ENCODE measurements around the gene LMF1. TPM values are rescaled to one million over a fixed set of nuclear protein-coding genes. Genes with fewer than 3 reads are reported as not detected.

The LMF1 gene
- total and polyA plus RNA-seq, 2 of the 4 experiments (the other 2 are of a cell fraction) = 7.7 to 13.1 TPM

DNA sequence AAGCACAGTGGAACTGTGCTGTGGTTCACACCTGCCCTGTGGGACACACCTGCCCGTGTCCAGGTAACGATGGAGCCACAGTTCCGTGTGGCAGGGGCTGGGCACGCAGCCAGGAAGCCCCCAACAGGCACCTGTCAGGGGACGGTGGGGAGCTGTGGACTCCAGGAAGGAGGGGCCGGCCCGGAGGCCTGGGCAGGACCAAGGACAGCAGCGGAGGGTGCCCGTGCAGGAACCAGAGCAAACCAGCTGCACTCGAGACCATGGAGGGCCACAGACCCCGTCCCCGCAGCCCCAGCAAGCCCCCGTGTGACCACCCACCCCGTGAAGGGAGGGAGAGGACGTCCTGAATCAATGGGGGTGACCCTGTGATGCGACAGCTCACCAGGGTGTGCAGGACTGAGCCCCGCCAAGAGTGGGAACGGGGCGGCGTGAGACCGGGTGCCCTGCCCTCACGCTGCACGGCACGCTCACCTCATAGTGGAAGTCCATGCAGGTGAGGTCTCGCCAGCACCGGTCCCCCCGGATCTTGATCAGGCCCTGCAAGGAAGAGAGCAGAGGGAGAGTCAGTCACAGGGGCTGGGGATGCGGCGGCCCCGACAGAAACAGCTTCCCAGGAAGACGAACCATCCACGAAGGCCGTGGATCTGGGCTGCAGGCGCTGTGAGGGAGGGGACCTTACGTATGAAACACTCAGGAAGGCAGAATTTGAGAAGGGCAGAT, 78.1 kb downstream of the LMF1 start:
- BruUV-seq (replicated peaks) = no TSS peak
- Histone ChIP-seq H3K27ac (ENCODE audit: insufficient read depth, low read length) (no peak overlapping the region), H3K4me3 (ENCODE audit: insufficient read depth, low read depth, low read length) (no peak overlapping the region), H4K20me1 (ENCODE audit: insufficient read depth, low read length) (no peaks in the 10 kb centered on the region; the same call in 1 of the 2 replicates), H2BK15ac (ENCODE audit: low read depth, low read length) (no peak overlapping the region), H3K27me3 (ENCODE audit: control insufficient read depth, insufficient read depth, low read length) (no peaks in the 10 kb centered on the region), H3K4me2 (ENCODE audit: low read depth, low read length) (no peak overlapping the region), H4K91ac (ENCODE audit: insufficient read depth, low read depth, low read length) (no peak overlapping the region), H3K9me1 (ENCODE audit: insufficient read depth, low read length) (no peaks in the 10 kb centered on the region), H2BK5ac (ENCODE audit: low read depth, low read length, poor library complexity, severe bottlenecking) (no peak overlapping the region), H3K23ac (ENCODE audit: low read depth, low read length) (no peak overlapping the region), H3K79me1 (ENCODE audit: low read depth in 1 of 2, low read length in 2 of 2) (no peaks in the 10 kb centered on the region), H3K9ac (ENCODE audit: low read depth, low read length) (no peak overlapping the region), H3K56ac (ENCODE audit: extremely low read depth, insufficient read depth, low read length) (no peak overlapping the region), H3K36me3 (ENCODE audit: control insufficient read depth, insufficient read depth, low read length) (peaks cover 2% of the 10 kb centered on the region; the same call in 1 of the 2 replicates), H2AK9ac (replicated peaks; ENCODE audit: low read depth, low read length, poor library complexity) (no peak overlapping the region), H3K18ac (ENCODE audit: low read depth, low read length) (no peak overlapping the region), H3K9me3 (ENCODE audit: control insufficient read depth, insufficient read depth, low read length) (no peaks in the 10 kb centered on the region), H4K8ac (ENCODE audit: low read depth in 2 of 2, low read length in 2 of 2) (no peak overlapping the region), H2AK5ac (ENCODE audit: low read depth, low read length) (no peak overlapping the region), H3K4me1 (ENCODE audit: control insufficient read depth, insufficient read depth, low read length) (no peaks in the 10 kb centered on the region), H4K5ac (ENCODE audit: low read depth, low read length) (no peak overlapping the region), H3K14ac (replicated peaks; ENCODE audit: low read depth, low read length) (no peak overlapping the region), H2AFZ (replicated peaks; ENCODE audit: low read length, poor library complexity) (no peak overlapping the region), H2BK120ac (ENCODE audit: low read depth, low read length) (no peak overlapping the region), H2BK20ac (ENCODE audit: low read depth, low read length) (no peak overlapping the region), H3K4ac (ENCODE audit: low read depth, low read length) (no peak overlapping the region)
- ATAC-seq (ENCODE audit: low read depth) (peak; percentile 53; the same call in 1 of the 2 replicates), DNase-seq (no peak)
- TF ChIP-seq MAFK (IDR thresholded peaks at IDR 0.05; ENCODE audit: low read depth, low read length) (no peak), ELK1 (IDR thresholded peaks at IDR 0.05; ENCODE audit: borderline replicate concordance, low read depth, low read length) (no peak), CEBPB (IDR thresholded peaks at IDR 0.05; ENCODE audit: low read depth, low read length) (no peak), CHD1 (IDR thresholded peaks at IDR 0.05; ENCODE audit: low read depth, low read length) (no peak), POLR2A (IDR thresholded peaks at IDR 0.05; ENCODE audit: low read depth, low read length) (no peak), FOS (IDR thresholded peaks at IDR 0.05; ENCODE audit: low read depth, low read length) (no peak), SMC3 (IDR thresholded peaks at IDR 0.05; ENCODE audit: low read depth, low read length) (no peak), MAZ (IDR thresholded peaks at IDR 0.05; ENCODE audit: borderline replicate concordance, low read depth, low read length) (no peak), RCOR1 (IDR thresholded peaks at IDR 0.05; ENCODE audit: insufficient replicate concordance, low read length) (no peak), MXI1 (IDR thresholded peaks at IDR 0.05; ENCODE audit: borderline replicate concordance, low read depth, low read length) (no peak), NFE2L2 (IDR thresholded peaks at IDR 0.05; ENCODE audit: low read depth, low read length) (no peak), CTCF (conservative IDR thresholded peaks at IDR 0.05; ENCODE audit: low read depth, low read length) (no peak), RAD21 (IDR thresholded peaks at IDR 0.05; ENCODE audit: low read length) (no peak)
- TF ChIP-seq, protein P1, sequence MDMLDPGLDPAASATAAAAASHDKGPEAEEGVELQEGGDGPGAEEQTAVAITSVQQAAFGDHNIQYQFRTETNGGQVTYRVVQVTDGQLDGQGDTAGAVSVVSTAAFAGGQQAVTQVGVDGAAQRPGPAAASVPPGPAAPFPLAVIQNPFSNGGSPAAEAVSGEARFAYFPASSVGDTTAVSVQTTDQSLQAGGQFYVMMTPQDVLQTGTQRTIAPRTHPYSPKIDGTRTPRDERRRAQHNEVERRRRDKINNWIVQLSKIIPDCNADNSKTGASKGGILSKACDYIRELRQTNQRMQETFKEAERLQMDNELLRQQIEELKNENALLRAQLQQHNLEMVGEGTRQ (IDR thresholded peaks at IDR 0.05; ENCODE audit: low read depth, low read length) = no peak
- dilution Hi-C loops (cut with HindIII; ENCODE audit: low sequenced_read_pairs, unreplicated experiment) = no loop called here
- 53% methylated on average over 7 of the region's 35 CpGs; no CpG with 5 or more reads in 1 of the 2 experiments for WGBS, 2 experiments (ENCODE audit: extremely low coverage in 2 of 2, insufficient read length in 1 of 2)
- in situ Hi-C loops (cut with MboI; ENCODE audit: low sequenced_read_pairs) = no loop called here
- POLR2A ChIA-PET (ENCODE audit: unreplicated experiment) = no interaction called here
- CTCF ChIA-PET = no interaction called here
- intact Hi-C loops (cut with micrococcal nuclease) = no loop called here
